ENCODE data around the gene ZNF565. TPM values are rescaled to one million over a fixed set of nuclear protein-coding genes. Genes with fewer than 3 reads are reported as not detected.
"Not testable (repeated sequence)": the region's sequence is repeated elsewhere in the genome, so short reads cannot be mapped to it uniquely, and the experiment has no call there.

The ZNF565 gene
- total RNA-seq, 1 experiment from 2014 or later = 3.2 TPM

DNA sequence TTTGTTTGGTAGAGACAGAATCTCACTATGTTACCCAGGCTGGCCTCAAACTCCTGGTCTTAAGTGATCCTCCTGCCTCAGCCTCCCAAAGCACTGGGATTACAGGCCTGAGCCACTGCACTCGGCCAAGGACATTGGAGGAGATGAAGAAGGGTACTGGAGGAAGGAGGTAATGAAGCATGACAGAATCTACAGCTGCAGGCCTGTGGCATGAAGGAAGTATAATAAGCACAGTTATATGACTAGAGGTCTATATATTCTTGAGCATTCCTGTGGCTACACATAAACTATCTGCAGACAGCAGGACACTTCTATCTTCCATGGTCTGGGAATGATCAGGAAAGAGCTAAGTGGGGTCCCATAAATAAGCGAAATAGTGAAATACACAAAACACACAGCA, 18.2 kb downstream of the ZNF565 start:
- no peak overlapping the region for H2AFZ ChIP-seq (ENCODE audit: low read depth, low read length, poor library complexity, severe bottlenecking)
- H3K79me2 ChIP-seq (ENCODE audit: insufficient read depth, low read length) = no peaks in the 10 kb centered on the region
- CTCF ChIA-PET = no interaction called here
- no peak overlapping the region for H3K27ac ChIP-seq (ENCODE audit: low read depth, low read length)
- no peak overlapping the region for H3K9ac ChIP-seq (ENCODE audit: low read length)
- intact Hi-C loops (cut with micrococcal nuclease) = no loop called here
- H3K36me3 ChIP-seq (ENCODE audit: control insufficient read depth in 1 of 2, insufficient read depth in 2 of 2, low read length in 2 of 2) = no peaks in the 10 kb centered on the region
- no peak for DNase-seq (ENCODE audit: low read depth, low spot score)
- BruUV-seq (replicated peaks) = no TSS peak
- no peak overlapping the region; the same call in 1 of the 2 replicates for H3K4me2 ChIP-seq (ENCODE audit: low read length)
- H3K9me2 ChIP-seq (ENCODE audit: insufficient read depth) = no peaks in the 10 kb centered on the region
- H4K20me1 ChIP-seq (ENCODE audit: insufficient read depth) = no peaks in the 10 kb centered on the region
- ATAC-seq = no peak
- peaks cover 0 to 10% of the 10 kb centered on the region in 2 experiments; a peak in 2 of 4 replicates for H3K4me1 ChIP-seq (ENCODE audit: control insufficient read depth in 1 of 2, insufficient read depth in 2 of 2, low read length in 2 of 2)
- H3K4me3 ChIP-seq (replicated peaks in 1 of 2; ENCODE audit: low read depth in 1 of 2, low read length in 2 of 2) = no peak overlapping the region
- TF ChIP-seq, protein P1, sequence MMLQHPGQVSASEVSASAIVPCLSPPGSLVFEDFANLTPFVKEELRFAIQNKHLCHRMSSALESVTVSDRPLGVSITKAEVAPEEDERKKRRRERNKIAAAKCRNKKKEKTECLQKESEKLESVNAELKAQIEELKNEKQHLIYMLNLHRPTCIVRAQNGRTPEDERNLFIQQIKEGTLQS (IDR thresholded peaks at IDR 0.05) = no peak
- TF ChIP-seq RAD21 (IDR thresholded peaks at IDR 0.05; ENCODE audit: low read depth) (no peak), EGR1 (IDR thresholded peaks at IDR 0.05; ENCODE audit: low read depth) (no peak)
- RAD21 ChIA-PET (ENCODE audit: low non-redundant PET in 1 of 2, low total read pairs in 2 of 2, uncharacterized antibody in 2 of 2, unreplicated experiment in 2 of 2) = no interaction called here
- POLR2A ChIA-PET = no interaction called here
- no peaks in the 10 kb centered on the region for H3K27me3 ChIP-seq (ENCODE audit: insufficient read depth, low read length)
- no peaks in the 10 kb centered on the region for H3K9me3 ChIP-seq (ENCODE audit: control insufficient read depth in 1 of 2, insufficient read depth in 1 of 2, low read depth in 1 of 2, low read length in 2 of 2)

DNA sequence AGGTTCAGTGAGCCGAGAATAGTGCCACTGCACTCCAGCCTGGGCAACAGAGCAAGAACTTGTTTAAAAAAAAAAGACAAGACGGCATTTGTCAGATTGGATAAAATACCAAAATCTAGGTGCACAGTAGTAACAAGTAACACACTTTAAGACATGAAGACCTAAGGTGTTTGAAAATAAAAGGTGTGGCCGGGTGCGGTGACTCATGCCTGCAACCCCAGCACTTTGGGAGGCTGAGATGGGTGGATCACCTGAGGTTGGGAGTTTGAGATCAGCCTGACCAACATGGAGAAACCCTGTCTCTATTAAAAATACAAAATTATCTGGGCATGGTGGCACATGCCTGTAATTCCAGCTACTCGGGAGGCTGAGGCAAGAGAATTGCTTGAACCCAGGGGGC, 27.7 kb downstream of the ZNF565 start:
- BruUV-seq (replicated peaks); ATAC-seq; DNase-seq (ENCODE audit: low read depth, low spot score); H3K9ac ChIP-seq (ENCODE audit: low read length); H4K20me1 ChIP-seq (ENCODE audit: insufficient read depth); H2AFZ ChIP-seq (ENCODE audit: low read depth, low read length, poor library complexity, severe bottlenecking); H3K27me3 ChIP-seq (ENCODE audit: insufficient read depth, low read length); CTCF ChIA-PET; H3K27ac ChIP-seq (ENCODE audit: low read depth, low read length); intact Hi-C loops (cut with micrococcal nuclease); H3K79me2 ChIP-seq (ENCODE audit: insufficient read depth, low read length); H3K9me3 ChIP-seq (ENCODE audit: control insufficient read depth in 1 of 2, insufficient read depth in 1 of 2, low read depth in 1 of 2, low read length in 2 of 2); H3K4me3 ChIP-seq (replicated peaks in 1 of 2; ENCODE audit: low read depth in 1 of 2, low read length in 2 of 2); H3K9me2 ChIP-seq (ENCODE audit: insufficient read depth); RAD21 ChIA-PET (ENCODE audit: low non-redundant PET in 1 of 2, low total read pairs in 2 of 2, uncharacterized antibody in 2 of 2, unreplicated experiment in 2 of 2); H3K36me3 ChIP-seq (ENCODE audit: control insufficient read depth in 1 of 2, insufficient read depth in 2 of 2, low read length in 2 of 2); POLR2A ChIA-PET: not testable (repeated sequence)
- Histone ChIP-seq H3K4me1 (ENCODE audit: control insufficient read depth in 1 of 2, insufficient read depth in 2 of 2, low read length in 2 of 2) (peaks cover 15 to 39% of the 10 kb centered on the region in 2 experiments), H3K4me2 (ENCODE audit: low read length) (peak overlapping the region; percentile 26)

DNA sequence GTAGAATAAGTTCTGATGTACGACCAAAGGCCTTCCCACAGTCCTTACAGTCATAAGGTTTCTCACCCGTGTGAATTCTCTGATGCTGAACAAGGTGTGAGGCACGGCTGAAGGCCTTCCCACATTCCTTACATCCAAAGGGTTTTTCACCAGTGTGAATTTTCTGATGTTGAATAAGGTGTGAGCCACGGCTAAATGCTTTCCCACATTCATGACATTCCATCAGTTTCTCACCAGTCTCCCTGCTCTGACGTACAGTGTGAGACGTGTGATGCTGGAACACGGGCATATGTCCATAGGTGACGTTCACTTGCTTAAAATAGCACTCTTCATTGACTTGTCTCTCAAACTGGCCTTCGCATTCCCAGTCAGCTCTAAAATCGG, 31.2 kb downstream of the ZNF565 start:
- no TSS peak for BruUV-seq (replicated peaks)
- intact Hi-C loops (cut with micrococcal nuclease) = no loop called here
- peak overlapping the region; percentile 58; the same call in 1 of the 2 replicates for H3K27ac ChIP-seq (ENCODE audit: low read depth, low read length)
- RAD21 ChIA-PET (ENCODE audit: low non-redundant PET in 1 of 2, low total read pairs in 2 of 2, uncharacterized antibody in 2 of 2, unreplicated experiment in 2 of 2) = no interaction called here
- POLR2A ChIA-PET = no interaction called here
- peak overlapping the region; percentile 56 for H3K9ac ChIP-seq (ENCODE audit: low read length)
- DNase-seq (ENCODE audit: low read depth, low spot score) = no peak
- no peaks in the 10 kb centered on the region for H3K9me2 ChIP-seq (ENCODE audit: insufficient read depth)
- peak; percentile 36 for ATAC-seq
- no peaks in the 10 kb centered on the region for H4K20me1 ChIP-seq (ENCODE audit: insufficient read depth)
- no peaks in the 10 kb centered on the region for H3K9me3 ChIP-seq (ENCODE audit: control insufficient read depth in 1 of 2, insufficient read depth in 1 of 2, low read depth in 1 of 2, low read length in 2 of 2)
- peak overlapping the region; percentile 64 for H3K4me2 ChIP-seq (ENCODE audit: low read length)
- H3K27me3 ChIP-seq (ENCODE audit: insufficient read depth, low read length) = no peaks in the 10 kb centered on the region
- H3K79me2 ChIP-seq (ENCODE audit: insufficient read depth, low read length) = no peaks in the 10 kb centered on the region
- H3K4me1 ChIP-seq (ENCODE audit: control insufficient read depth in 1 of 2, insufficient read depth in 2 of 2, low read length in 2 of 2) = peaks cover 15 to 45% of the 10 kb centered on the region in 2 experiments
- peak overlapping the region in 1 of 2 experiments; percentile 5; a peak in 1 of 4 replicates for H3K4me3 ChIP-seq (replicated peaks in 1 of 2; ENCODE audit: low read depth in 1 of 2, low read length in 2 of 2)
- H2AFZ ChIP-seq (ENCODE audit: low read depth, low read length, poor library complexity, severe bottlenecking) = no peak overlapping the region
- CTCF ChIA-PET = no interaction called here
- no peaks in the 10 kb centered on the region for H3K36me3 ChIP-seq (ENCODE audit: control insufficient read depth in 1 of 2, insufficient read depth in 2 of 2, low read length in 2 of 2)
- TF ChIP-seq ELF1 (IDR thresholded peaks at IDR 0.05; ENCODE audit: borderline replicate concordance, low read depth) (no peak), SP1 (IDR thresholded peaks at IDR 0.05; ENCODE audit: low read depth) (no peak), RAD21 (IDR thresholded peaks at IDR 0.05; ENCODE audit: low read depth) (no peak), FOSL1 (IDR thresholded peaks at IDR 0.05; ENCODE audit: low read depth) (no peak), SRF (IDR thresholded peaks at IDR 0.05; ENCODE audit: low read depth) (no peak), ZNF274 (IDR thresholded peaks at IDR 0.05; ENCODE audit: low read depth, low read length) (no peak), JUND (IDR thresholded peaks at IDR 0.05) (no peak), EZH2phosphoT487 (IDR thresholded peaks at IDR 0.05; ENCODE audit: borderline replicate concordance) (no peak), CBX3 (IDR thresholded peaks at IDR 0.05; ENCODE audit: low read depth) (no peak), ZFX (IDR thresholded peaks at IDR 0.05) (no peak), CEBPB (IDR thresholded peaks at IDR 0.05; ENCODE audit: low read depth) (no peak)
- TF ChIP-seq, protein P2, sequence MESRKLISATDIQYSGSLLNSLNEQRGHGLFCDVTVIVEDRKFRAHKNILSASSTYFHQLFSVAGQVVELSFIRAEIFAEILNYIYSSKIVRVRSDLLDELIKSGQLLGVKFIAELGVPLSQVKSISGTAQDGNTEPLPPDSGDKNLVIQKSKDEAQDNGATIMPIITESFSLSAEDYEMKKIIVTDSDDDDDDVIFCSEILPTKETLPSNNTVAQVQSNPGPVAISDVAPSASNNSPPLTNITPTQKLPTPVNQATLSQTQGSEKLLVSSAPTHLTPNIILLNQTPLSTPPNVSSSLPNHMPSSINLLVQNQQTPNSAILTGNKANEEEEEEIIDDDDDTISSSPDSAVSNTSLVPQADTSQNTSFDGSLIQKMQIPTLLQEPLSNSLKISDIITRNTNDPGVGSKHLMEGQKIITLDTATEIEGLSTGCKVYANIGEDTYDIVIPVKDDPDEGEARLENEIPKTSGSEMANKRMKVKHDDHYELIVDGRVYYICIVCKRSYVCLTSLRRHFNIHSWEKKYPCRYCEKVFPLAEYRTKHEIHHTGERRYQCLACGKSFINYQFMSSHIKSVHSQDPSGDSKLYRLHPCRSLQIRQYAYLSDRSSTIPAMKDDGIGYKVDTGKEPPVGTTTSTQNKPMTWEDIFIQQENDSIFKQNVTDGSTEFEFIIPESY (IDR thresholded peaks at IDR 0.05; ENCODE audit: extremely low read depth, insufficient replicate concordance, low read length) = no peak
- TF ChIP-seq, protein P3, sequence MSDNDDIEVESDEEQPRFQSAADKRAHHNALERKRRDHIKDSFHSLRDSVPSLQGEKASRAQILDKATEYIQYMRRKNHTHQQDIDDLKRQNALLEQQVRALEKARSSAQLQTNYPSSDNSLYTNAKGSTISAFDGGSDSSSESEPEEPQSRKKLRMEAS (IDR thresholded peaks at IDR 0.05) = no peak
